HEK293 (cell line): ENCODE data around the gene SP5.

Experiments
- CTCF ChIA-PET: fragments of 350-600 bp; formaldehyde crosslinking; extraction: SDS; loops from one replicate; lab custom pipeline; 2021; ENCODE audit warnings: antibody characterized with exemption; lab: Yijun Ruan, JAX
- POLR2A ChIA-PET: fragments of 300-600 bp; formaldehyde crosslinking; extraction: SDS; loops from one replicate; lab custom pipeline; 2020; ENCODE audit warnings: antibody characterized with exemption, inconsistent platforms; lab: Yijun Ruan, JAX
- H3K27ac ChIP-seq: fragments of 200-500 bp; sonication (Bioruptor generic); 2 replicates; pipeline ENCODE4 v1.5.1; 2014; ENCODE audit warnings: low read depth, low read length, control low read depth, inconsistent platforms; ENCODE audit errors: extremely low read depth
- H3K36me3 ChIP-seq, 2 experiments: fragments of 200-500 bp in 1 of 2; sonication (Bioruptor generic) in 1 of 2; 1 replicate in 1 of 2; 2 replicates in 1 of 2; pipeline ENCODE4 v1.5.1; 2014 to 2017; ENCODE audit warnings: inconsistent platforms in 2 of 2, low read length in 2 of 2; ENCODE audit not compliant: control insufficient read depth in 2 of 2, insufficient read depth in 1 of 2
- H3K4me1 ChIP-seq: fragments of 200-500 bp; sonication (Bioruptor generic); 2 replicates; pipeline ENCODE4 v1.5.1; 2014; ENCODE audit warnings: mild to moderate bottlenecking, low read length, inconsistent platforms; ENCODE audit not compliant: control insufficient read depth, insufficient read depth
- H3K4me3 ChIP-seq: 2 replicates; pipeline ENCODE4 v1.5.1; 2011; ENCODE audit warnings: low read depth, mild to moderate bottlenecking, control low read depth, low read length, moderate library complexity
- H3K9me3 ChIP-seq: fragments of 200-500 bp; sonication (Bioruptor generic); 2 replicates; pipeline ENCODE4 v1.5.1; 2014; ENCODE audit warnings: low read depth, low read length, inconsistent platforms; ENCODE audit not compliant: control insufficient read depth, insufficient read depth
- GLIS1 ChIP-seq: fragments of 450-650 bp; formaldehyde crosslinking; IDR thresholded peaks from 2 replicates; pipeline ENCODE4 v1.5.1; 2016; ENCODE audit warnings: missing biosample characterization, missing genetic modification characterization
- PRDM10 ChIP-seq: fragments of 450-650 bp; formaldehyde crosslinking; IDR thresholded peaks from 2 replicates; pipeline ENCODE4 v1.5.1; 2016; ENCODE audit warnings: missing biosample characterization, missing genetic modification characterization
- PRDM2 ChIP-seq: fragments of 450-650 bp; formaldehyde crosslinking; IDR thresholded peaks from 2 replicates; pipeline ENCODE4 v1.5.1; 2016; ENCODE audit warnings: missing biosample characterization, missing genetic modification characterization, borderline replicate concordance
- SP7 ChIP-seq: fragments of 450-650 bp; formaldehyde crosslinking; IDR thresholded peaks from 2 replicates; pipeline ENCODE4 v1.5.1; 2016; ENCODE audit warnings: missing biosample characterization, missing genetic modification characterization
- ZBTB26 ChIP-seq: fragments of 450-650 bp; formaldehyde crosslinking; optimal IDR thresholded peaks from 2 replicates; pipeline ENCODE3; 2016; ENCODE audit warnings: missing biosample characterization, mild to moderate bottlenecking, missing genetic modification characterization
- ZBTB6 ChIP-seq: fragments of 450-650 bp; formaldehyde crosslinking; IDR thresholded peaks from 2 replicates; pipeline ENCODE4 v1.5.1; 2017; ENCODE audit warnings: missing biosample characterization, missing genetic modification characterization
- ZIC2 ChIP-seq: fragments of 450-650 bp; formaldehyde crosslinking; IDR thresholded peaks from 2 replicates; pipeline ENCODE4 v1.5.1; 2016; ENCODE audit warnings: missing biosample characterization, missing genetic modification characterization
- ZNF302 ChIP-seq: fragments of 450-650 bp; formaldehyde crosslinking; IDR thresholded peaks from 2 replicates; pipeline ENCODE4 v1.5.1; 2016; ENCODE audit warnings: missing biosample characterization, missing genetic modification characterization, low read depth
- ZNF561 ChIP-seq: fragments of 450-650 bp; IDR thresholded peaks from 2 replicates; pipeline ENCODE4 v1.5.1; 2018; ENCODE audit warnings: missing biosample characterization, missing genetic modification characterization, borderline replicate concordance
- ZNF600 ChIP-seq: fragments of 450-650 bp; formaldehyde crosslinking; IDR thresholded peaks from 2 replicates; pipeline ENCODE4 v1.5.1; 2016; ENCODE audit warnings: missing biosample characterization, missing genetic modification characterization
- ZNF654 ChIP-seq: fragments of 450-650 bp; formaldehyde crosslinking; IDR thresholded peaks from 2 replicates; pipeline ENCODE4 v1.5.1; 2016; ENCODE audit warnings: low read depth, missing biosample characterization, missing genetic modification characterization
- ZNF768 ChIP-seq: fragments of 450-650 bp; formaldehyde crosslinking; IDR thresholded peaks from 2 replicates; pipeline ENCODE4 v1.5.1; 2018; ENCODE audit warnings: missing biosample characterization, mild to moderate bottlenecking, missing genetic modification characterization
- ZNF792 ChIP-seq: fragments of 450-650 bp; formaldehyde crosslinking; IDR thresholded peaks from 2 replicates; pipeline ENCODE4 v1.5.1; 2016; ENCODE audit warnings: missing biosample characterization, missing genetic modification characterization

The SP5 gene

GRCh38 chr2:170717599-170717963, 2.4 kb downstream of the SP5 start:
- H3K27ac ChIP-seq, result no peak overlapping the region
- POLR2A ChIA-PET, result no interaction called here
- peaks cover 0 to 5% of the 10 kb centered on the region in 2 experiments; a peak in 1 of 3 replicates for H3K36me3 ChIP-seq
- no peaks in the 10 kb centered on the region for H3K9me3 ChIP-seq
- CTCF ChIA-PET, result interaction anchor here (0.6 to 1.5 kb wide), 6 partner anchors 8 to 393 kb away, joined by 3 to 5 read pairs (median 3); no protein-coding TSS in a partner anchor
- no peaks in the 10 kb centered on the region for H3K4me1 ChIP-seq
- H3K4me3 ChIP-seq, result no peak overlapping the region
- TF ChIP-seq ZBTB26 (tag by site-specific recombination) (no peak), GLIS1 (tag by site-specific recombination) (no peak), PRDM10 (tag by site-specific recombination) (no peak), ZBTB6 (no peak), PRDM2 (no peak), SP7 (tag by site-specific recombination) (no peak), ZNF768 (tag by site-specific recombination) (no peak), ZIC2 (tag by site-specific recombination) (no peak), ZNF792 (tag by site-specific recombination) (no peak), ZNF302 (tag by site-specific recombination) (no peak)

- CTCF ChIA-PET, result interaction anchor here (0.6 to 1.5 kb wide), 4 partner anchors 8 to 393 kb away, joined by 3 to 5 read pairs (median 4); no protein-coding TSS in a partner anchor
- Histone ChIP-seq H3K27ac (no peak overlapping the region), H3K4me3 (no peak overlapping the region), H3K36me3 (peaks cover 0 to 5% of the 10 kb centered on the region in 2 experiments; a peak in 1 of 3 replicates), H3K4me1 (no peaks in the 10 kb centered on the region), H3K9me3 (no peaks in the 10 kb centered on the region)
- TF ChIP-seq ZNF561 (tag by site-specific recombination) (no peak), ZNF654 (tag by site-specific recombination) (no peak), ZNF600 (tag by site-specific recombination) (no peak)
- POLR2A ChIA-PET, result no interaction called here
These were observed 3.0 kb downstream of the SP5 start for GRCh38 chr2:170717991-170718589.
